CD14-positive monocyte (primary cell): ENCODE data around the gene BAAT. TPM values are rescaled to one million over a fixed set of nuclear protein-coding genes. Genes with fewer than 3 reads are reported as not detected.

Experiments
- DNase-seq, 3 donors: peaks; one replicate each; pipeline ENCODE4 v3.0.0-alpha.2; 2011 to 2022
- H2AFZ ChIP-seq: 2 replicates; pipeline ENCODE4 v1.6.0; 2012; ENCODE audit warnings: mild to moderate bottlenecking, low read depth, low read length, inconsistent platforms; ENCODE audit not compliant: insufficient read depth, poor library complexity, severe bottlenecking
- H3K27ac ChIP-seq, 2 donors: 1 replicate in 1 of 2; 2 replicates in 1 of 2; pipeline ENCODE4 v1.5.1; 2012 to 2013; ENCODE audit warnings: low read length in 2 of 2, control low read depth in 1 of 2, inconsistent platforms in 1 of 2, low read depth in 1 of 2, mild to moderate bottlenecking in 1 of 2
- H3K27me3 ChIP-seq, 2 donors: one replicate each; pipeline versions ENCODE4 v1.6.0 to v1.6.1; 2011 to 2013; ENCODE audit warnings: low read length in 2 of 2; ENCODE audit not compliant: control insufficient read depth in 2 of 2, insufficient read depth in 2 of 2
- H3K36me3 ChIP-seq, 2 donors: replicated peaks in 1 of 2; 1 replicate in 1 of 2; 2 replicates in 1 of 2; pipeline versions ENCODE4 v1.5.1 to v1.6.1; 2012 to 2013; ENCODE audit warnings: low read length in 2 of 2, control low read depth in 1 of 2, inconsistent platforms in 1 of 2, mild to moderate bottlenecking in 1 of 2; ENCODE audit not compliant: insufficient read depth in 2 of 2, control insufficient read depth in 1 of 2
- H3K4me1 ChIP-seq, 2 donors: 1 replicate in 1 of 2; 2 replicates in 1 of 2; pipeline versions ENCODE4 v1.5.1 to v1.6.1; 2012 to 2013; ENCODE audit warnings: low read length in 2 of 2, control low read depth in 1 of 2, inconsistent platforms in 1 of 2, mild to moderate bottlenecking in 1 of 2, moderate library complexity in 1 of 2; ENCODE audit not compliant: insufficient read depth in 2 of 2, control insufficient read depth in 1 of 2
- H3K4me2 ChIP-seq: replicated peaks from 2 replicates; pipeline ENCODE3; 2012; ENCODE audit warnings: low read length, moderate library complexity, mild to moderate bottlenecking; ENCODE audit not compliant: poor library complexity, severe bottlenecking; ENCODE audit errors: extremely low read depth
- H3K4me3 ChIP-seq, 3 experiments: fragments of 200-600 bp in 1 of 3; sonication (generic) in 1 of 3; replicated peaks in 1 of 3; 1 replicate in 2 of 3; 2 replicates in 1 of 3; pipeline ENCODE4 v1.5.1; 2011 to 2013; ENCODE audit warnings: low read length in 3 of 3, mild to moderate bottlenecking in 3 of 3, control low read depth in 2 of 3, low read depth in 2 of 3, inconsistent platforms in 1 of 3, moderate library complexity in 1 of 3
- H3K79me2 ChIP-seq: 2 replicates; pipeline ENCODE4 v1.6.0; 2012; ENCODE audit warnings: mild to moderate bottlenecking, control low read depth, inconsistent platforms, low read length, moderate library complexity; ENCODE audit not compliant: insufficient read depth
- H3K9ac ChIP-seq: 2 replicates; pipeline ENCODE4 v1.6.0; 2017; ENCODE audit warnings: low read length, mild to moderate bottlenecking; ENCODE audit not compliant: insufficient read depth, poor library complexity, severe bottlenecking
- H3K9me3 ChIP-seq, 2 donors: replicated peaks in 1 of 2; 1 replicate in 1 of 2; 2 replicates in 1 of 2; pipeline versions ENCODE4 v1.5.1 to v1.6.1; 2012 to 2013; ENCODE audit warnings: low read length in 2 of 2, control low read depth in 1 of 2; ENCODE audit not compliant: control insufficient read depth in 1 of 2, insufficient read depth in 1 of 2
- H4K20me1 ChIP-seq: 2 replicates; pipeline ENCODE4 v1.6.0; 2012; ENCODE audit warnings: mild to moderate bottlenecking, low read length, control low read depth, moderate library complexity; ENCODE audit not compliant: insufficient read depth
- H3K27ac Mint-ChIP-seq, 7 donors: one replicate each; pipeline ENCODE4 v1.8.0; 2020; ENCODE audit warnings: mild to moderate bottlenecking in 7 of 7, mixed read lengths in 7 of 7, moderate library complexity in 6 of 7, inconsistent platforms in 2 of 7
- H3K27me3 Mint-ChIP-seq, 3 donors: one replicate each; pipeline ENCODE4 v1.8.0; 2021 to 2022; ENCODE audit warnings: low read depth in 3 of 3, mild to moderate bottlenecking in 3 of 3, mixed read lengths in 3 of 3, moderate library complexity in 3 of 3, inconsistent platforms in 1 of 3
- H3K36me3 Mint-ChIP-seq, 2 donors: one replicate each; pipeline ENCODE4 v1.8.0; 2020; ENCODE audit warnings: mixed read lengths in 2 of 2, inconsistent platforms in 1 of 2, mild to moderate bottlenecking in 1 of 2
- H3K4me1 Mint-ChIP-seq: one replicate; pipeline ENCODE4 v1.8.0; 2020; ENCODE audit warnings: mild to moderate bottlenecking, mixed read lengths
- H3K4me3 Mint-ChIP-seq, 2 donors: one replicate each; pipeline ENCODE4 v1.8.0; 2020; ENCODE audit warnings: mild to moderate bottlenecking in 2 of 2, mixed read lengths in 2 of 2, moderate library complexity in 1 of 2
- H3K9me3 Mint-ChIP-seq, 7 donors: one replicate each; pipeline ENCODE4 v1.8.0; 2020 to 2022; ENCODE audit warnings: mixed read lengths in 7 of 7, mild to moderate bottlenecking in 6 of 7, moderate library complexity in 6 of 7, inconsistent platforms in 2 of 7
- WGBS: methylation state at CpG from one replicate; pipeline ENCODE4 v1.1.5; 2013; ENCODE audit warnings: missing lambda C conversion rate; ENCODE audit not compliant: insufficient coverage; 5-methylcytosine and 5-hydroxymethylcytosine counted together
- intact Hi-C, 2 donors: fragments of 100-400 bp; cut with micrococcal nuclease; formaldehyde crosslinking; loops; one replicate each; pipeline versions ENCODE4 v1.15.0 to v1.15.1; 2023
- polyA plus RNA-seq, 3 donors: library from polyadenylated mRNA; depleted of rRNA in 1 of 3; unstranded in 2 of 3; stranded (reverse) in 1 of 3; fragments of 300-500 nt in 2 of 3; fragments of >200 nt in 1 of 3; fragmentation: Illumina TruSeq in 2 of 3; gene quantifications; 1 replicate in 2 of 3; 2 replicates in 1 of 3; pipeline ENCODE4 v1.2.3, GENCODE V29; 2012 to 2021
- TF ChIP-seq, protein P1 (sequence below): fragments of 200-600 bp; IDR thresholded peaks from one replicate; pipeline ENCODE4 v1.8.0; 2022; ENCODE audit warnings: antibody characterized with exemption, mild to moderate bottlenecking

Gene BAAT
- polyA plus RNA-seq, 3 donors: not detected

DNA sequence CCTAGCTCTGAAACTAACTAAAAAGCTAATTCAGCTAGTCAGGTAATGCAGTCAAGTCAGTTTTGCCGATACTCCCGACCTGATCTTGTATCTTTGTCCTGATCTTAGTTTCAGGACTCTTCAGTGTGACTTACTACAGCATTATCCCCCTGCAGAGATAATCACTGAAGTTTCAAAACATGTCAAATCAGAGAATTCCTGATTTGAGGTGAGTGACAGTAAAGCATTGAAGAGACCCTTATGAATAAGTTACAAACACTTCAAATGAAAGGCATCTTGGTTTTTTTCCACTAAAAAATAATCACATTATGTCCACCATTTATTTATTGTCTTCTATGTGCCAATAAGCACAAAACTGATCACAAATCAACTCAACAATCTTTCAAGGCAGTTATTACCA is 47.6 kb downstream of the BAAT start:
- intact Hi-C loops: no loop called here
- TF ChIP-seq, protein P1, sequence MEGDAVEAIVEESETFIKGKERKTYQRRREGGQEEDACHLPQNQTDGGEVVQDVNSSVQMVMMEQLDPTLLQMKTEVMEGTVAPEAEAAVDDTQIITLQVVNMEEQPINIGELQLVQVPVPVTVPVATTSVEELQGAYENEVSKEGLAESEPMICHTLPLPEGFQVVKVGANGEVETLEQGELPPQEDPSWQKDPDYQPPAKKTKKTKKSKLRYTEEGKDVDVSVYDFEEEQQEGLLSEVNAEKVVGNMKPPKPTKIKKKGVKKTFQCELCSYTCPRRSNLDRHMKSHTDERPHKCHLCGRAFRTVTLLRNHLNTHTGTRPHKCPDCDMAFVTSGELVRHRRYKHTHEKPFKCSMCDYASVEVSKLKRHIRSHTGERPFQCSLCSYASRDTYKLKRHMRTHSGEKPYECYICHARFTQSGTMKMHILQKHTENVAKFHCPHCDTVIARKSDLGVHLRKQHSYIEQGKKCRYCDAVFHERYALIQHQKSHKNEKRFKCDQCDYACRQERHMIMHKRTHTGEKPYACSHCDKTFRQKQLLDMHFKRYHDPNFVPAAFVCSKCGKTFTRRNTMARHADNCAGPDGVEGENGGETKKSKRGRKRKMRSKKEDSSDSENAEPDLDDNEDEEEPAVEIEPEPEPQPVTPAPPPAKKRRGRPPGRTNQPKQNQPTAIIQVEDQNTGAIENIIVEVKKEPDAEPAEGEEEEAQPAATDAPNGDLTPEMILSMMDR: no peak
- no peak overlapping the region for H3K27ac ChIP-seq
- peaks cover 1 to 2% (median 2%) of the 10 kb centered on the region in 3 donors for H3K27me3 Mint-ChIP-seq
- no peaks in the 10 kb centered on the region for H3K36me3 ChIP-seq
- H3K27me3 ChIP-seq: no peaks in the 10 kb centered on the region
- H3K9me3 ChIP-seq: peaks cover 0 to 7% of the 10 kb centered on the region in 2 donors
- no peaks in the 10 kb centered on the region for H3K36me3 Mint-ChIP-seq
- H3K4me3 ChIP-seq: no peak overlapping the region
- 83% methylated on average over 2 of the region's 2 CpGs for WGBS
- H3K9ac ChIP-seq: no peak overlapping the region
- no peak for DNase-seq
- H3K4me3 Mint-ChIP-seq: no peak overlapping the region
- no peaks in the 10 kb centered on the region for H3K79me2 ChIP-seq
- H3K27ac Mint-ChIP-seq: no peak overlapping the region
- no peak overlapping the region for H3K4me2 ChIP-seq
- H3K4me1 ChIP-seq: no peaks in the 10 kb centered on the region
- H3K9me3 Mint-ChIP-seq: peaks cover 0 to 13% (median 4%) of the 10 kb centered on the region in 7 donors
- H4K20me1 ChIP-seq: no peaks in the 10 kb centered on the region
- no peaks in the 10 kb centered on the region for H3K4me1 Mint-ChIP-seq
- H2AFZ ChIP-seq: no peak overlapping the region

DNA sequence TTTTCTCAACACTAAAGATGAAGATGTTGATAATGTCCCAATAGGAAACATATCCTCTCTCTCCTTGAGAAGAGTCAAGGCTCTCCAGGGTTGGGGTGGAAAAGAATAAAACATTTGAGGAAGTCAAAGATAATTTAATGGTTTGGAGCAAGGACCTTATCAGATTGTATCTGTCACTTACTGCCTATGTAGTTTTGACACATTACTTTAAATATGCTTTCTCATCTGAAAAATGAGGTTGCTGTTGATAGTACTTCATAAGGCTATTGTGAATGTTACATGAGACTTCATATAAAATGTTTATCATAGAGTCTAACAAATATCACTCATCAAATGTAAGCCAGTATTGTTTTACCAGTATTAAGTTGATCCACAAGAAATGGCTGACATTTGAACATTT is 48.7 kb downstream of the BAAT start:
- no peaks in the 10 kb centered on the region for H3K36me3 Mint-ChIP-seq
- H3K27me3 ChIP-seq: no peaks in the 10 kb centered on the region

More for the DNA sequence above, 48.7 kb downstream of the BAAT start:
- H3K36me3 ChIP-seq: no peaks in the 10 kb centered on the region
- peaks cover 0 to 13% (median 4%) of the 10 kb centered on the region in 7 donors for H3K9me3 Mint-ChIP-seq
- peaks cover 2 to 3% (median 2%) of the 10 kb centered on the region in 3 donors for H3K27me3 Mint-ChIP-seq
- TF ChIP-seq, protein P1: no peak
- no peak overlapping the region for H3K27ac Mint-ChIP-seq
- intact Hi-C loops: no loop called here
- H3K9me3 ChIP-seq: peaks cover 0 to 7% of the 10 kb centered on the region in 2 donors
- H3K4me2 ChIP-seq: no peak overlapping the region
- H2AFZ ChIP-seq: no peak overlapping the region
- no peaks in the 10 kb centered on the region for H4K20me1 ChIP-seq
- no peak for DNase-seq
- no peaks in the 10 kb centered on the region for H3K4me1 ChIP-seq
- no peaks in the 10 kb centered on the region for H3K79me2 ChIP-seq
- H3K4me1 Mint-ChIP-seq: no peaks in the 10 kb centered on the region
- H3K4me3 ChIP-seq: no peak overlapping the region
- H3K4me3 Mint-ChIP-seq: no peak overlapping the region
- no peak overlapping the region for H3K27ac ChIP-seq
- H3K9ac ChIP-seq: no peak overlapping the region
